CD14-positive monocyte (primary cell): ENCODE measurements around the gene STRBP. TPM values are rescaled to one million over a fixed set of nuclear protein-coding genes. Genes with fewer than 3 reads are reported as not detected.

Source experiments
- DNase-seq, 3 donors: peaks; one replicate each; pipeline ENCODE4 v3.0.0-alpha.2; 2011 to 2022
- H2AFZ ChIP-seq: 2 replicates; pipeline ENCODE4 v1.6.0; 2012; ENCODE audit warnings: mild to moderate bottlenecking, low read depth, low read length, inconsistent platforms; ENCODE audit not compliant: insufficient read depth, poor library complexity, severe bottlenecking
- H3K27ac ChIP-seq, 2 donors: 1 replicate in 1 of 2; 2 replicates in 1 of 2; pipeline ENCODE4 v1.5.1; 2012 to 2013; ENCODE audit warnings: low read length in 2 of 2, control low read depth in 1 of 2, inconsistent platforms in 1 of 2, low read depth in 1 of 2, mild to moderate bottlenecking in 1 of 2
- H3K27me3 ChIP-seq, 2 donors: one replicate each; pipeline versions ENCODE4 v1.6.0 to v1.6.1; 2011 to 2013; ENCODE audit warnings: low read length in 2 of 2; ENCODE audit not compliant: control insufficient read depth in 2 of 2, insufficient read depth in 2 of 2
- H3K36me3 ChIP-seq, 2 donors: replicated peaks in 1 of 2; 1 replicate in 1 of 2; 2 replicates in 1 of 2; pipeline versions ENCODE4 v1.5.1 to v1.6.1; 2012 to 2013; ENCODE audit warnings: low read length in 2 of 2, control low read depth in 1 of 2, inconsistent platforms in 1 of 2, mild to moderate bottlenecking in 1 of 2; ENCODE audit not compliant: insufficient read depth in 2 of 2, control insufficient read depth in 1 of 2
- H3K4me1 ChIP-seq, 2 donors: 1 replicate in 1 of 2; 2 replicates in 1 of 2; pipeline versions ENCODE4 v1.5.1 to v1.6.1; 2012 to 2013; ENCODE audit warnings: low read length in 2 of 2, control low read depth in 1 of 2, inconsistent platforms in 1 of 2, mild to moderate bottlenecking in 1 of 2, moderate library complexity in 1 of 2; ENCODE audit not compliant: insufficient read depth in 2 of 2, control insufficient read depth in 1 of 2
- H3K4me2 ChIP-seq: replicated peaks from 2 replicates; pipeline ENCODE3; 2012; ENCODE audit warnings: low read length, moderate library complexity, mild to moderate bottlenecking; ENCODE audit not compliant: poor library complexity, severe bottlenecking; ENCODE audit errors: extremely low read depth
- H3K4me3 ChIP-seq, 3 experiments: fragments of 200-600 bp in 1 of 3; sonication (generic) in 1 of 3; replicated peaks in 1 of 3; 1 replicate in 2 of 3; 2 replicates in 1 of 3; pipeline ENCODE4 v1.5.1; 2011 to 2013; ENCODE audit warnings: low read length in 3 of 3, mild to moderate bottlenecking in 3 of 3, control low read depth in 2 of 3, low read depth in 2 of 3, inconsistent platforms in 1 of 3, moderate library complexity in 1 of 3
- H3K79me2 ChIP-seq: 2 replicates; pipeline ENCODE4 v1.6.0; 2012; ENCODE audit warnings: mild to moderate bottlenecking, control low read depth, inconsistent platforms, low read length, moderate library complexity; ENCODE audit not compliant: insufficient read depth
- H3K9ac ChIP-seq: 2 replicates; pipeline ENCODE4 v1.6.0; 2017; ENCODE audit warnings: low read length, mild to moderate bottlenecking; ENCODE audit not compliant: insufficient read depth, poor library complexity, severe bottlenecking
- H3K9me3 ChIP-seq, 2 donors: replicated peaks in 1 of 2; 1 replicate in 1 of 2; 2 replicates in 1 of 2; pipeline versions ENCODE4 v1.5.1 to v1.6.1; 2012 to 2013; ENCODE audit warnings: low read length in 2 of 2, control low read depth in 1 of 2; ENCODE audit not compliant: control insufficient read depth in 1 of 2, insufficient read depth in 1 of 2
- H4K20me1 ChIP-seq: 2 replicates; pipeline ENCODE4 v1.6.0; 2012; ENCODE audit warnings: mild to moderate bottlenecking, low read length, control low read depth, moderate library complexity; ENCODE audit not compliant: insufficient read depth
- H3K27ac Mint-ChIP-seq, 7 donors: one replicate each; pipeline ENCODE4 v1.8.0; 2020; ENCODE audit warnings: mild to moderate bottlenecking in 7 of 7, mixed read lengths in 7 of 7, moderate library complexity in 6 of 7, inconsistent platforms in 2 of 7
- H3K27me3 Mint-ChIP-seq, 3 donors: one replicate each; pipeline ENCODE4 v1.8.0; 2021 to 2022; ENCODE audit warnings: low read depth in 3 of 3, mild to moderate bottlenecking in 3 of 3, mixed read lengths in 3 of 3, moderate library complexity in 3 of 3, inconsistent platforms in 1 of 3
- H3K36me3 Mint-ChIP-seq, 2 donors: one replicate each; pipeline ENCODE4 v1.8.0; 2020; ENCODE audit warnings: mixed read lengths in 2 of 2, inconsistent platforms in 1 of 2, mild to moderate bottlenecking in 1 of 2
- H3K4me1 Mint-ChIP-seq: one replicate; pipeline ENCODE4 v1.8.0; 2020; ENCODE audit warnings: mild to moderate bottlenecking, mixed read lengths
- H3K4me3 Mint-ChIP-seq, 2 donors: one replicate each; pipeline ENCODE4 v1.8.0; 2020; ENCODE audit warnings: mild to moderate bottlenecking in 2 of 2, mixed read lengths in 2 of 2, moderate library complexity in 1 of 2
- H3K9me3 Mint-ChIP-seq, 7 donors: one replicate each; pipeline ENCODE4 v1.8.0; 2020 to 2022; ENCODE audit warnings: mixed read lengths in 7 of 7, mild to moderate bottlenecking in 6 of 7, moderate library complexity in 6 of 7, inconsistent platforms in 2 of 7
- CTCF ChIP-seq: fragments of 200-600 bp; IDR thresholded peaks from one replicate; pipeline ENCODE4 v1.8.0; 2022; ENCODE audit warnings: antibody characterized with exemption, mild to moderate bottlenecking
- WGBS: methylation state at CpG from one replicate; pipeline ENCODE4 v1.1.5; 2013; ENCODE audit warnings: missing lambda C conversion rate; ENCODE audit not compliant: insufficient coverage; 5-methylcytosine and 5-hydroxymethylcytosine counted together
- intact Hi-C, 2 donors: fragments of 100-400 bp; cut with micrococcal nuclease; formaldehyde crosslinking; loops; one replicate each; pipeline versions ENCODE4 v1.15.0 to v1.15.1; 2023
- polyA plus RNA-seq, 3 donors: library from polyadenylated mRNA; depleted of rRNA in 1 of 3; unstranded in 2 of 3; stranded (reverse) in 1 of 3; fragments of 300-500 nt in 2 of 3; fragments of >200 nt in 1 of 3; fragmentation: Illumina TruSeq in 2 of 3; gene quantifications; 1 replicate in 2 of 3; 2 replicates in 1 of 3; pipeline ENCODE4 v1.2.3, GENCODE V29; 2012 to 2021

STRBP gene
- polyA plus RNA-seq, 3 donors = 0.97 to 1.9 (median 1.9) TPM

GRCh38 chr9:123105490-123105889 is 162.9 kb downstream of the STRBP start:
- Histone ChIP-seq H3K4me2 (no peak overlapping the region), H3K79me2 (no peaks in the 10 kb centered on the region), H3K9ac (no peak overlapping the region), H3K9me3 (no peaks in the 10 kb centered on the region), H3K4me1 (no peaks in the 10 kb centered on the region), H3K4me3 (no peak overlapping the region), H4K20me1 (no peaks in the 10 kb centered on the region), H3K27ac (no peak overlapping the region), H3K36me3 (peaks cover 73 to 93% of the 10 kb centered on the region in 2 donors), H3K27me3 (no peaks in the 10 kb centered on the region), H2AFZ (no peak overlapping the region)
- H3K27me3 Mint-ChIP-seq = peaks cover 0 to 2% (median 0%) of the 10 kb centered on the region in 3 donors
- H3K4me3 Mint-ChIP-seq = no peak overlapping the region
- DNase-seq = no peak
- TF ChIP-seq CTCF = no peak
- intact Hi-C loops = no loop called here
- WGBS = 100% methylated on average over 2 of the region's 5 CpGs
- H3K27ac Mint-ChIP-seq = no peak overlapping the region
- peaks cover 78 to 81% of the 10 kb centered on the region in 2 donors for H3K36me3 Mint-ChIP-seq
- H3K4me1 Mint-ChIP-seq = no peaks in the 10 kb centered on the region
- no peaks in the 10 kb centered on the region for H3K9me3 Mint-ChIP-seq

- no peaks in the 10 kb centered on the region for H3K4me1 ChIP-seq
- no peaks in the 10 kb centered on the region for H4K20me1 ChIP-seq
- H3K4me3 Mint-ChIP-seq = no peak overlapping the region
- no peaks in the 10 kb centered on the region for H3K4me1 Mint-ChIP-seq
- DNase-seq = no peak
- peaks cover 85% of the 10 kb centered on the region in 2 donors for H3K36me3 Mint-ChIP-seq
- H3K4me3 ChIP-seq = no peak overlapping the region
- TF ChIP-seq CTCF = no peak
- H3K36me3 ChIP-seq = peaks cover 76 to 95% of the 10 kb centered on the region in 2 donors
- no peaks in the 10 kb centered on the region for H3K79me2 ChIP-seq
- no peak overlapping the region for H3K4me2 ChIP-seq
- H3K9ac ChIP-seq = no peak overlapping the region
- WGBS = 50% methylated on average over 2 of the region's 7 CpGs
- H3K27me3 ChIP-seq = no peaks in the 10 kb centered on the region
- no peak overlapping the region for H2AFZ ChIP-seq
- H3K27me3 Mint-ChIP-seq = peaks cover 0 to 2% (median 0%) of the 10 kb centered on the region in 3 donors
- H3K27ac ChIP-seq = no peak overlapping the region
- no peak overlapping the region for H3K27ac Mint-ChIP-seq
- intact Hi-C loops = no loop called here
- no peaks in the 10 kb centered on the region for H3K9me3 ChIP-seq
- no peaks in the 10 kb centered on the region for H3K9me3 Mint-ChIP-seq
Observed at GRCh38 chr9:123104807-123105206, 163.6 kb downstream of the STRBP start.
